Measurements from ENCODE around the gene GCNT3. TPM values are rescaled to one million over a fixed set of nuclear protein-coding genes. Genes with fewer than 3 reads are reported as not detected.
"Not testable (repeated sequence)": the region's sequence is repeated elsewhere in the genome, so short reads cannot be mapped to it uniquely, and the experiment has no call there.

GCNT3 gene
- total and polyA plus RNA-seq, 2 of the 8 experiments (the other 6 are each of a cell fraction or from before 2014, with no cell fraction given): not detected

GRCh38 chr15:59636184-59636583 lies 24.6 kb downstream of the GCNT3 start (continued):
- TF ChIP-seq MAX (IDR thresholded peaks at IDR 0.05) (no peak), GTF2F1 (IDR thresholded peaks at IDR 0.05; ENCODE audit: borderline replicate concordance, low read depth, low read length) (no peak), NANOG (IDR thresholded peaks at IDR 0.05; ENCODE audit: insufficient read depth, low read depth, low read length, poor library complexity, severe bottlenecking) (no peak), KDM1A (IDR thresholded peaks at IDR 0.05; ENCODE audit: borderline replicate concordance, low read length) (no peak), ZNF274 (IDR thresholded peaks at IDR 0.05; ENCODE audit: borderline replicate concordance, extremely low read depth, low read length) (no peak), TAF1 (IDR thresholded peaks at IDR 0.05; ENCODE audit: low read depth, low read length) (no peak), HDAC2 (IDR thresholded peaks at IDR 0.05; ENCODE audit: borderline replicate concordance in 1 of 2, low read depth in 2 of 2, low read length in 2 of 2) (no peak), TAF7 (optimal IDR thresholded peaks at IDR 0.05; ENCODE audit: borderline replicate concordance, low read depth, low read length) (no peak)

- not testable (repeated sequence) for H4K8ac ChIP-seq (ENCODE audit: extremely low read depth, insufficient read depth, low read length); H3K56ac ChIP-seq (replicated peaks; ENCODE audit: insufficient read length, low read depth, low read length); H2AK5ac ChIP-seq (ENCODE audit: low read depth, low read length); H3K4me2 ChIP-seq (ENCODE audit: insufficient read depth in 1 of 2, low read depth in 2 of 2, low read length in 2 of 2); H2BK5ac ChIP-seq (ENCODE audit: low read depth, low read length); H2BK20ac ChIP-seq (ENCODE audit: low read length); H3K18ac ChIP-seq (ENCODE audit: extremely low read depth, low read length); H3K27me3 ChIP-seq (replicated peaks in 1 of 4; ENCODE audit: control insufficient read depth in 3 of 4, extremely low read depth in 1 of 4, insufficient read depth in 3 of 4, low read length in 3 of 4); H4K20me1 ChIP-seq (replicated peaks in 1 of 2; ENCODE audit: control insufficient read depth in 1 of 2, insufficient read depth in 2 of 2, low read length in 2 of 2); H2AFZ ChIP-seq (ENCODE audit: low read length); H2BK12ac ChIP-seq (ENCODE audit: low read depth, low read length); H3K79me2 ChIP-seq (ENCODE audit: control insufficient read depth in 1 of 2, insufficient read depth in 2 of 2, low read length in 2 of 2); H3K27ac ChIP-seq (ENCODE audit: low read depth, low read length); H4K5ac ChIP-seq (ENCODE audit: insufficient read length, low read depth, low read length); H3K4ac ChIP-seq (replicated peaks; ENCODE audit: insufficient read length, low read depth, low read length); H3K4me3 ChIP-seq (ENCODE audit: extremely low read depth in 1 of 4, insufficient read depth in 2 of 4, low read depth in 3 of 4, low read length in 4 of 4); H3K9me3 ChIP-seq (ENCODE audit: insufficient read depth in 2 of 2, low read depth in 1 of 2, low read length in 1 of 2); H4K91ac ChIP-seq (replicated peaks; ENCODE audit: insufficient read length, low read length); H3K14ac ChIP-seq (ENCODE audit: insufficient read length); H3K4me1 ChIP-seq (replicated peaks in 1 of 4; ENCODE audit: control insufficient read depth in 3 of 4, insufficient read depth in 4 of 4, low read length in 3 of 4); H3K9ac ChIP-seq (replicated peaks in 1 of 4; ENCODE audit: extremely low read depth in 1 of 4, low read depth in 3 of 4, low read length in 3 of 4); H2BK15ac ChIP-seq (ENCODE audit: low read length); H3K23ac ChIP-seq (ENCODE audit: insufficient read length); H3K79me1 ChIP-seq (ENCODE audit: low read depth, low read length); H3K23me2 ChIP-seq (ENCODE audit: low read depth, low read length); H2BK120ac ChIP-seq (replicated peaks; ENCODE audit: low read depth, low read length)
- H3K36me3 ChIP-seq (ENCODE audit: control insufficient read depth in 2 of 4, insufficient read depth in 4 of 4, low read length in 3 of 4): peaks cover 0 to 33% (median 6%) of the 10 kb centered on the region in 4 experiments; a peak in 4 of 8 replicates
- POLR2A ChIA-PET (ENCODE audit: partially characterized antibody): interaction anchor here (0.7 kb wide), 1 partner anchor 25 kb away, joined by 3 read pairs; no protein-coding TSS in a partner anchor
- WGBS, 2 experiments (ENCODE audit: extremely low coverage in 1 of 2, insufficient coverage in 1 of 2, insufficient read length in 1 of 2, insufficient replicate concordance in 2 of 2, low coverage in 1 of 2, low lambda C conversion rate in 2 of 2, missing lambda C conversion rate in 1 of 2): 96% methylated on average over 2 of the region's 2 CpGs; no CpG with 5 or more reads in 1 of the 2 experiments
- DNase-seq (ENCODE audit: low read depth in 1 of 2, low spot score in 2 of 2) (peak in 1 of 2 experiments; percentile 20), FAIRE-seq (peak; percentile 65)
- CTCF ChIA-PET (ENCODE audit: partially characterized antibody): interaction anchor here (1.0 to 4.9 kb wide), 5 partner anchors 30 to 113 kb away, joined by 3 to 27 read pairs (median 5); no protein-coding TSS in a partner anchor
Measured at GRCh38 chr15:59637507-59637906, 25.9 kb downstream of the GCNT3 start.
